GM19395 (cell line): ENCODE results near the gene CYP8B1.

ENCODE experiments used
- ATAC-seq: cut with Tn5 transposase; IDR thresholded peaks from one replicate; pipeline ENCODE4 v1.9.1; 2021; ENCODE audit warnings: mild to moderate bottlenecking, moderate library complexity; ENCODE audit not compliant: unreplicated experiment

Gene CYP8B1

GRCh38 chr3:42853739-42854302 is 21.9 kb downstream of the CYP8B1 start:
- ATAC-seq, result no peak

- no peak for ATAC-seq
Measured at GRCh38 chr3:42853056-42853455, 22.6 kb downstream of the CYP8B1 start.

- no peak for ATAC-seq
Measured at GRCh38 chr3:42852441-42852840, 23.2 kb downstream of the CYP8B1 start.

GRCh38 chr3:42851228-42851834 is 24.3 kb downstream of the CYP8B1 start:
- ATAC-seq, result no peak

GRCh38 chr3:42850263-42850662 is 25.4 kb downstream of the CYP8B1 start:
- no peak for ATAC-seq

GRCh38 chr3:42849017-42849416 is 26.7 kb downstream of the CYP8B1 start:
- ATAC-seq, result no peak

- no peak for ATAC-seq
Measured at GRCh38 chr3:42847731-42848130, 27.9 kb downstream of the CYP8B1 start.

GRCh38 chr3:42846685-42847522 is 28.8 kb downstream of the CYP8B1 start:
- peak; percentile 65 for ATAC-seq

GRCh38 chr3:42844815-42845214 is 30.9 kb downstream of the CYP8B1 start:
- ATAC-seq, result no peak

GRCh38 chr3:42844412-42844713 is 31.3 kb downstream of the CYP8B1 start:
- no peak for ATAC-seq

- ATAC-seq, result no peak
Measured at GRCh38 chr3:42843713-42844411, 31.8 kb downstream of the CYP8B1 start.

GRCh38 chr3:42841332-42841731 is 34.3 kb downstream of the CYP8B1 start:
- ATAC-seq, result no peak

GRCh38 chr3:42839616-42840015 is 36.1 kb downstream of the CYP8B1 start:
- ATAC-seq, result peak; percentile 96

GRCh38 chr3:42838571-42838970 is 37.1 kb downstream of the CYP8B1 start:
- ATAC-seq, result no peak

- ATAC-seq, result no peak
Measured at GRCh38 chr3:42836150-42837123, 39.2 kb downstream of the CYP8B1 start.

- ATAC-seq, result peak; percentile 67
Measured at GRCh38 chr3:42831321-42831713, 44.4 kb downstream of the CYP8B1 start.

- no peak for ATAC-seq
Measured at GRCh38 chr3:42830437-42831320, 45.0 kb downstream of the CYP8B1 start.

- no peak for ATAC-seq
Measured at GRCh38 chr3:42829628-42830436, 45.8 kb downstream of the CYP8B1 start.
